NOMO-1 (cell line): Measurements from ENCODE around the gene SKIDA1.

ENCODE experiments used
- DNase-seq, 2 experiments: peaks; one replicate each; lab custom pipeline; 2025; ENCODE audit not compliant: unreplicated experiment in 2 of 2; lab: John Stamatoyannopoulos, UW

Gene SKIDA1

GRCh38 chr10:21529032-21529910, 3.8 kb upstream of the SKIDA1 start:
- DNase-seq, result peak in 1 of 2 experiments; percentile 39

- peak in 1 of 2 experiments; percentile 47 for DNase-seq
These were observed 3.0 kb upstream of the SKIDA1 start for GRCh38 chr10:21528236-21529031.

GRCh38 chr10:21527598-21528235, 2.2 kb upstream of the SKIDA1 start:
- peak in 1 of 2 experiments; percentile 62 for DNase-seq

DNA sequence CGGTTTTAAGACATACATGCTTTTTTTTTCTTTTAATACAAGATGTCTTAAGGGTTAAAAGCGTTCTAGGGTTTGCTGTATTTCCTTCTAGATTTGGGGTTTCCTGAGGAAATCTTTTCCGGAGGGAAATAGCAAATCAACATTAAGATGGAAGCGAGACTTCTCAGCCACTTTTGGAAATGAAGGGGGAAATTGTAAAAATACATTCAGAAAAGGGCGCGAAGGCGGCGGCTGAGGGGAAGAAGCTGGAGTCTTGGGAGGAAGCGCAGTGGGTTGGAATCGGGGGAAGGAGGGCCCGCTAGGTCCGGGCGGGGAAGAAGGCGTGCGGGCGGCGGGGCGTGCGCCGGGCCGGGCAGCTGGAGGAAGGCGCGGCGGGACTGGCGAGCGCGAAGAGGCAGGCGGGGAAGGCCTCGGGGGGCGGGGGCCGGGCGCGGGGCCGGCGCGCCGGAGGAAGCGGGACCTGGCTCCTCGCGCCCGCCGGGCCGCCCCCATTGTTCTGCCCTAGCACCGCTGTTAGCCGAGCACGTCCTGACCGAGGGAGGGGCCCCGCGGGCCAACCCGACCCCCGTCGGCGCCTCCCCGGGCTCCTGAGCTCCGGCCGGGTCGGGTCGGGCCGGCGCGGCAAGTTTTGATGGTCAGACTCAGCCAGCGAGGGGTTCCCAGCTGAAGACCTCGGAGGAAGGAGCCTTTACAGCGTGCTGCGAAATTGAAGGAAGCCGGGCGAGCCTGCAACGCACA, 1.5 kb upstream of the SKIDA1 start:
- DNase-seq, result peak in 1 of 2 experiments; percentile 62

DNA sequence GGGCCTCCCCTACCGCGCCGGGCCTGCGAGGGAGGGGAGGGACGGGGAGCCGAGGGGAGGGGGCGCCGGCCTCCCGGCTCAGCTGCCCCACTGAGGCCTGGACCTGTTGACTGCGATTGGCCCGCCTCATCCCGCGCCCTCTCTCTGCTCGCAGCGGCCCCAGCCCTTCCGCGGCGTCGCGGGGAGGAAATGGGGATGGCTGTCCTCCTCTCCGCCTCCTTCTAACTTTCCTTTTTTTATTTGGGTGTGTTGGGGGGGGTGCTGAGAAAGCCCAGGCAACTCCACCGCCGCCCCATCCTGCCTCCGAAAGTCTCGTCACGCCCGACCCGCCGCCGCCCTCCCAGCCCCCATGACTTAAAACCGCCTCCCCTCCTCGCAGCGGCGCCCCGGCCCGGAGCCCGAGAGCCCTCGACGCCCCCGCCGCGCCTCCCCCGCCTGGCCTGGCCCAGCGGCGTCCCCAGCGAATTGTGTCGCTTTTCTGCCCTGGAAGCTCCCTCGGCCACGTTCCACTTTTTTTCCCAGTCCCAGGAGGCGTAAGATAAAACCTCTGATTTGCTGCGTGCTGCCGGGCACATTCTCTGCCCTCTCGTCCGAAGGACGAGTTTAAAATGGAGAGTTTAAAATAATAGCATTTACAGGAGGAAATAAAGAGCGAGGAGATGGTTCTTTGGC, 842 bp upstream of the SKIDA1 start:
- DNase-seq, result peak; percentile 82 to 91

- DNase-seq, result peak in 1 of 2 experiments; percentile 81
These were observed 736 bp downstream of the SKIDA1 start for GRCh38 chr10:21524526-21525366.

DNA sequence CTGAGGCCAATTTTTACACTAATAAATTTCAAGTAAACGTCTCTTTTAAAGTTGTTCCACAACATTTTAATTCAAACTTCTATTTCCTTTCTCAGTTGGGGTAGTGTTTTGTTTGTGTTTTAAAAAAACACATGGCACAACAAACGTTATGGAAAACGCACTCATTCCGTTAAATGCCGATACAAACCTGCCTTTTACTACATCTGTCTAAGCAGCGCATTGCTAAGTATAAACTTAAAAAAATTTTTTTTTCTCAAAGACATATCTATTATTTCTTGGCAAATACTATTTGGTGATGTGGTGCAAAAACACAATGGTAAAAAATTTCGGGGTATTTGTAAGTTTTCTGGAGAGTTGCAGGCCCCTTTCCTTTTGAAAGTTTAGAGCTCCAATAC, 1.4 kb downstream of the SKIDA1 start:
- no peak for DNase-seq

GRCh38 chr10:21523557-21524008, 1.9 kb downstream of the SKIDA1 start:
- peak in 1 of 2 experiments; percentile 54 for DNase-seq

- peak in 1 of 2 experiments; percentile 64 for DNase-seq
These were observed 2.7 kb downstream of the SKIDA1 start for GRCh38 chr10:21522631-21523406.

DNA sequence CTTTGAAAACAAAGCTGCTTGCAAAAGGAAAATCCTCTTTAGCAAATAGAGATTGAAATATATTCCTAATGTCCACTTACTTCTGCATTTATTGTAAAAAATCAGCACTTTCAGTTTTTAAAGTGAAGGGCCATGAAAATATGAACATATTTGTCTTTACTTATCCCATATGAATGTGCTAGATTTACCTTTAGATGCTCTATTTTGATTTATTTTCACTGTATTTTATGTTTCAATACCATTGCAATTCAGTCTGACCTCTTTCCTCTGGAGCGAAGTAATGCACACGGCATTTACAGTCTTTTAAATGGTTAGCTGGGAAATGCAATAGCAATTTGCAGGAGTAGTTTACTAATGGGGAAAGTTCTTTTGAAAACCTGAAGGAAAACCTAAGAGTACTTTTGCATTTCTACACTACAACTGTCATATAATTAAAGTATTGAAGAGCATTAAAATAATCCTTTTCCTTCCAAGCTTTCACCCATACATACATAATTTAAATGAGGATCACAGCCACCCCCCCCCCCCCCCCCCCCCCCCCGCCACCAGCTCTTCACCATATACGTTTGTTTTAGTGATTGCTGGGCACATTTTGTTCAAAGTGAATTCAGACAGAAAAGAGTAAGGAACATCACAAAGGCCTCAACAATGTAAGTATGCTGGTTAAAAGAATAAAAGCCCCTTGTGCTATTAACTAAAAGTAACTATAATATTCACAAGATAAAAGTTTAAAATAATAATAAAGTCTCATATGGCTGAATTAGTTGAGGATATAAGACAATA, 3.5 kb downstream of the SKIDA1 start:
- no peak for DNase-seq

GRCh38 chr10:21520949-21521348, 4.5 kb downstream of the SKIDA1 start:
- DNase-seq, result no peak

- no peak for DNase-seq
These were observed 5.0 kb downstream of the SKIDA1 start for GRCh38 chr10:21520509-21520908.

GRCh38 chr10:21519941-21520436, 5.5 kb downstream of the SKIDA1 start:
- DNase-seq, result peak in 1 of 2 experiments; percentile 74

- DNase-seq, result no peak
These were observed 6.0 kb downstream of the SKIDA1 start for GRCh38 chr10:21519397-21519933.

GRCh38 chr10:21518641-21519396, 6.7 kb downstream of the SKIDA1 start:
- DNase-seq, result no peak

DNA sequence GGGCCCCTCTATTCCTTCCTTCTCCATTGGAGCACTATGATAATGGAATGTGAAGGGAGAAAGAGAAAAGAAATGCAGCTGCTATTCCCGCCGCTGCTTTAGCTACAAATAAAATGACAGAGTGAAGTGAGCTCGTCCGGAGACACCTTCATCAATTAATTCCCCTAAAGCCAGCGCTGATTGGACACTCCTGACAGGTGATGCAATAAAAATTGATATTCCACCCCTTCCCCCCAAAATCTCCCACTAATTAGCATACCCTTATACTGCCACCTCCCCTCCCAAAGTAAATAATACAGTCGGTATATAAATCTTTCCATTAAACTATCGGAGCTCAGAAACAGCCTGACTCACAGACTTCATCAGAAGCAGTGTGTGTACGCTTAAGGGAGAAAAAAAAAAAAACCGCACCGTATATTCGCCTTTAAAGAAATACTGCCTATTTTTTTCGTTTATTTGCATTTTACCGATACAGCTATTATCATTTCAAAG, 7.3 kb downstream of the SKIDA1 start:
- peak; percentile 88 to 89 for DNase-seq
